ENCODE data around the gene TRPC4AP.

Gene TRPC4AP

GRCh38 chr20:34982270-34983088 lies 110.1 kb downstream of the TRPC4AP start:
- H3K27me3 ChIP-seq (replicated peaks; ENCODE audit: control insufficient read depth, insufficient read depth, low read length, poor library complexity, severe bottlenecking) = no peaks in the 10 kb centered on the region

GRCh38 chr20:34980543-34981233 lies 111.9 kb downstream of the TRPC4AP start:
- Histone ChIP-seq H3K27ac (ENCODE audit: insufficient read depth, low read length, poor library complexity, severe bottlenecking) (no peak overlapping the region), H3K9me3 (ENCODE audit: control insufficient read depth, low read length) (no peaks in the 10 kb centered on the region), H3K4me3 (ENCODE audit: insufficient read depth, low read depth, low read length, poor library complexity, severe bottlenecking) (no peak overlapping the region), H3K4me1 (ENCODE audit: control insufficient read depth, insufficient read depth, low read length, poor library complexity, severe bottlenecking) (no peaks in the 10 kb centered on the region), H3K27me3 (replicated peaks; ENCODE audit: control insufficient read depth, insufficient read depth, low read length, poor library complexity, severe bottlenecking) (no peaks in the 10 kb centered on the region), H3K36me3 (ENCODE audit: control insufficient read depth, insufficient read depth, low read length) (no peaks in the 10 kb centered on the region)
- no peak for DNase-seq

More at GRCh38 chr20:34982270-34983088, 110.1 kb downstream of the TRPC4AP start:
- Histone ChIP-seq H3K4me1 (ENCODE audit: control insufficient read depth, insufficient read depth, low read length, poor library complexity, severe bottlenecking) (no peaks in the 10 kb centered on the region), H3K36me3 (ENCODE audit: control insufficient read depth, insufficient read depth, low read length) (no peaks in the 10 kb centered on the region), H3K9me3 (ENCODE audit: control insufficient read depth, low read length) (no peaks in the 10 kb centered on the region), H3K4me3 (ENCODE audit: insufficient read depth, low read depth, low read length, poor library complexity, severe bottlenecking) (no peak overlapping the region), H3K27ac (ENCODE audit: insufficient read depth, low read length, poor library complexity, severe bottlenecking) (no peak overlapping the region)
- DNase-seq = no peak

GRCh38 chr20:34979366-34980153 lies 113.0 kb downstream of the TRPC4AP start:
- no peak for DNase-seq
- H3K9me3 ChIP-seq (ENCODE audit: control insufficient read depth, low read length) = no peaks in the 10 kb centered on the region
- H3K4me1 ChIP-seq (ENCODE audit: control insufficient read depth, insufficient read depth, low read length, poor library complexity, severe bottlenecking) = no peaks in the 10 kb centered on the region
- H3K27me3 ChIP-seq (replicated peaks; ENCODE audit: control insufficient read depth, insufficient read depth, low read length, poor library complexity, severe bottlenecking) = no peaks in the 10 kb centered on the region
- H3K27ac ChIP-seq (ENCODE audit: insufficient read depth, low read length, poor library complexity, severe bottlenecking) = no peak overlapping the region
- H3K36me3 ChIP-seq (ENCODE audit: control insufficient read depth, insufficient read depth, low read length) = no peaks in the 10 kb centered on the region
- no peak overlapping the region for H3K4me3 ChIP-seq (ENCODE audit: insufficient read depth, low read depth, low read length, poor library complexity, severe bottlenecking)

- no peak overlapping the region for H3K4me3 ChIP-seq (ENCODE audit: insufficient read depth, low read depth, low read length, poor library complexity, severe bottlenecking)
- H3K36me3 ChIP-seq (ENCODE audit: control insufficient read depth, insufficient read depth, low read length) = no peaks in the 10 kb centered on the region
- H3K27ac ChIP-seq (ENCODE audit: insufficient read depth, low read length, poor library complexity, severe bottlenecking) = no peak overlapping the region
- no peaks in the 10 kb centered on the region for H3K9me3 ChIP-seq (ENCODE audit: control insufficient read depth, low read length)
- no peaks in the 10 kb centered on the region for H3K4me1 ChIP-seq (ENCODE audit: control insufficient read depth, insufficient read depth, low read length, poor library complexity, severe bottlenecking)
- H3K27me3 ChIP-seq (replicated peaks; ENCODE audit: control insufficient read depth, insufficient read depth, low read length, poor library complexity, severe bottlenecking) = no peaks in the 10 kb centered on the region
- DNase-seq = no peak
Measured at GRCh38 chr20:34978092-34978744, 114.4 kb downstream of the TRPC4AP start.

GRCh38 chr20:34977365-34978091 lies 115.1 kb downstream of the TRPC4AP start:
- Histone ChIP-seq H3K36me3 (ENCODE audit: control insufficient read depth, insufficient read depth, low read length) (no peaks in the 10 kb centered on the region), H3K4me3 (ENCODE audit: insufficient read depth, low read depth, low read length, poor library complexity, severe bottlenecking) (no peak overlapping the region), H3K27me3 (replicated peaks; ENCODE audit: control insufficient read depth, insufficient read depth, low read length, poor library complexity, severe bottlenecking) (no peaks in the 10 kb centered on the region), H3K27ac (ENCODE audit: insufficient read depth, low read length, poor library complexity, severe bottlenecking) (no peak overlapping the region), H3K9me3 (ENCODE audit: control insufficient read depth, low read length) (no peaks in the 10 kb centered on the region), H3K4me1 (ENCODE audit: control insufficient read depth, insufficient read depth, low read length, poor library complexity, severe bottlenecking) (no peaks in the 10 kb centered on the region)
- DNase-seq = no peak

- H3K27me3 ChIP-seq (replicated peaks; ENCODE audit: control insufficient read depth, insufficient read depth, low read length, poor library complexity, severe bottlenecking) = no peaks in the 10 kb centered on the region
- H3K4me1 ChIP-seq (ENCODE audit: control insufficient read depth, insufficient read depth, low read length, poor library complexity, severe bottlenecking) = no peaks in the 10 kb centered on the region
- H3K4me3 ChIP-seq (ENCODE audit: insufficient read depth, low read depth, low read length, poor library complexity, severe bottlenecking) = no peak overlapping the region
- no peaks in the 10 kb centered on the region for H3K36me3 ChIP-seq (ENCODE audit: control insufficient read depth, insufficient read depth, low read length)
- H3K27ac ChIP-seq (ENCODE audit: insufficient read depth, low read length, poor library complexity, severe bottlenecking) = no peak overlapping the region
- no peaks in the 10 kb centered on the region for H3K9me3 ChIP-seq (ENCODE audit: control insufficient read depth, low read length)
- DNase-seq = no peak
Measured at GRCh38 chr20:34976286-34976685, 116.3 kb downstream of the TRPC4AP start.

- Histone ChIP-seq H3K36me3 (ENCODE audit: control insufficient read depth, insufficient read depth, low read length) (no peaks in the 10 kb centered on the region), H3K9me3 (ENCODE audit: control insufficient read depth, low read length) (no peaks in the 10 kb centered on the region)
- no peak for DNase-seq
Measured at GRCh38 chr20:34974246-34974645, 118.4 kb downstream of the TRPC4AP start.

GRCh38 chr20:34971561-34972235 lies 120.9 kb downstream of the TRPC4AP start:
- Histone ChIP-seq H3K4me1 (ENCODE audit: control insufficient read depth, insufficient read depth, low read length, poor library complexity, severe bottlenecking) (no peaks in the 10 kb centered on the region), H3K27ac (ENCODE audit: insufficient read depth, low read length, poor library complexity, severe bottlenecking) (no peak overlapping the region), H3K36me3 (ENCODE audit: control insufficient read depth, insufficient read depth, low read length) (no peaks in the 10 kb centered on the region), H3K9me3 (ENCODE audit: control insufficient read depth, low read length) (no peaks in the 10 kb centered on the region), H3K4me3 (ENCODE audit: insufficient read depth, low read depth, low read length, poor library complexity, severe bottlenecking) (no peak overlapping the region), H3K27me3 (replicated peaks; ENCODE audit: control insufficient read depth, insufficient read depth, low read length, poor library complexity, severe bottlenecking) (no peaks in the 10 kb centered on the region)
- DNase-seq = no peak

More at GRCh38 chr20:34974246-34974645, 118.4 kb downstream of the TRPC4AP start:
- H3K27ac ChIP-seq (ENCODE audit: insufficient read depth, low read length, poor library complexity, severe bottlenecking) = no peak overlapping the region
- H3K27me3 ChIP-seq (replicated peaks; ENCODE audit: control insufficient read depth, insufficient read depth, low read length, poor library complexity, severe bottlenecking) = no peaks in the 10 kb centered on the region
- H3K4me3 ChIP-seq (ENCODE audit: insufficient read depth, low read depth, low read length, poor library complexity, severe bottlenecking) = no peak overlapping the region
- H3K4me1 ChIP-seq (ENCODE audit: control insufficient read depth, insufficient read depth, low read length, poor library complexity, severe bottlenecking) = no peaks in the 10 kb centered on the region
